Stimulated activated CD4-positive, alpha-beta T cell treated with anti-CD3 and anti-CD28 coated beads, Interleukin-1b, Interleukin-23, amount 100 ng/mL, for 48 hours (primary cell): Measurements from ENCODE around the gene PXDC1.
"Not testable (repeated sequence)": the region's sequence is repeated elsewhere in the genome, so short reads cannot be mapped to it uniquely, and the experiment has no call there.

Experiments
- DNase-seq: peaks from one replicate; pipeline ENCODE4 v3.0.0-alpha.2; 2020

Gene PXDC1

DNA sequence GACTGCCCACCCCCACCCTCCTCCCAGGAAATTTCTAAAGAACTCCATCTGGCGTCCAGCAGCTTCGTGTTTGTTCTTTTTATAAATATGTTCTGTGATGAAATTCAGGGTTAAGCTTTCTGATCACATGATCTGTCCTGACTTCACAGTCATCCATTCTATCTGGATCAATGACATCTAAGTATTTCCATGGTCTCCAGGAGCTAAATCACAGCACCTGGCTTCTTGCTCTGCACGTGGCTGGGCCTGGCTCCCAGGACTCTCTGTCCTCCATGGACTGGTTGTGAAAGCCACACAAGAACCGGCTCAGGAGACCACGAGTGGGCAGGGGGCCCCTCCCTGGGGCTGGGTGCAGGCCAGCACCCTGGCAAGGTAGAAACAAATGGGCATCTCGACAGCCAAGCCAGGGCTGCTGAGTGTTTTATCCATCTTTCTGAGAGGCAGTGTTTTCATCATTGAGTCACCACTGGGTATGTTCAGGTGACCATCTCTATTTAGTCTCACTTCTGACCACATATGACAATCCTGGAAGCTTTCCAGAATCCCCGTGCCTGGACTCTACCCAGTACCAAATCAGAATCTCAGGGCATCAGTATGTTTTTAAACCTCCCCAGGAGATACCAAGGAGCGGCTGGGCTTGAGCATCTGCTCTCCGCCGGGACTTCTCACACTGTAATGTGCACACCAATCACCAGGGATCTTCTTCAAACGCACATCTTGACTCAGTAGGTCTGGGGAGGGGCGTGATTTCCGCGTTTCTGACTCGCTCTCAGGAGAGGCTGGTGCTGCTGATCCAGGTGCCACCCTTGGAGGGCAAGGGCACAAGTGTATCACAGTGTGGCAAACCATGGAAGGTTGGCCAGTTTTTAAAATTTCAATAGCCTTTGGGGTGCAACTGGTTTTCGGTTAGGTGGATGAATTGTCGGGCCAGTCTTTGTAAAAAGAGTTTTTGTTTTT is 31.6 kb upstream of the PXDC1 start:
- no peak for DNase-seq

- no peak for DNase-seq
Measured at GRCh38 chr6:3781504-3781903, 30.0 kb upstream of the PXDC1 start.

DNA sequence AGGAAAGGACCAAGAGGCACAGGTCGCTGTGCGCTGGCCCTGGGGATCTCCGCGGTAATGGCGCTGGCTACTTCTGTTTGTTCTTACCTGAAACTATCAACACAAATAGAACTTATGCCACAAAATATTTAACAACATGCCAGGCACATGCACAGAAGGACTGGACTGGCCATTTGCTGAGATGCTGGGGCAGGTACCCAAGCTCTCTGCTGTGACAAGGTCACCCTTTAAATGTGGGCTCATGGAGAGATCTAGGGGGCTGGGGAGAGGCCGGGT is 28.0 kb upstream of the PXDC1 start:
- no peak for DNase-seq

DNA sequence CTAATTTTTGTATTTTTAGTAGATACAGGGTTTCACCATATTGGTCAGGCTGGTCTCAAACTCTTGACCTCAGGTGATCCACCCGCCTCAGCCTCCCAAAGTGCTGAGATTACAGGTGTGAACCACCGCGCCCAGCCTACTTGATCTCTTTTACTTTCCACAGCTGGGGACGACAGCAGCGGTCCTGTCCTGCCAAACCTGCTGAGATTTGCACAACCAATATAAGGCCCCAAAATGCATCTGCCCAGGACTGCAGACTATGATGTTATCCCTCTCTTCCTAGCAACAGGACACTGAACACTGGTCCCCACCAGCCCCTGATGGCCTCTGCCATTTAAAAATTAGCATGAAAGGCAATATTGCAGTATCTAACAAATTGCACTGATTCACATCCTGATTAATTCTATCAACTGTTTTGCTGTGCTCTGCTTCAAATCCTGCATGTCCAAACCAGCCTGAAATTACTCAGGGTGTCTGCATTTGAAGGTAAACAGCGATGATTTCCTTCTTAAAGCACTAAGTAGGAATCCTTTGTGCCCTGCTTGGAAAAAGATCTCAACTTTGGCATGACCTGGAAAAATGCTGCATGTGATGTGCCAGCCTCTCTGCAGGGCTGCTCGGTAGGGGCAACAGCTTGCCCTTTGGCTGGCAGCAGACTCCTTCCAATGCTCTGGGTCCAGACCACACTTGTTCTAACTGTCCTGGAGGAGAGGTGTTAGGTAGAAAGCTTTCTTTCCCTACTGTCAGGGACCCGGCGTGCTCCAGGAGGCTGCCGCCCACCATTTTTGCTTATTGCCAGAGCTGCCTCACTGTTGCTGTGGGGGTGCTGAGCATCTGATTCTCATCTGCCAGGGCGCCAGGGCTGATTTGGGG is 27.4 kb upstream of the PXDC1 start:
- no peak for DNase-seq

DNA sequence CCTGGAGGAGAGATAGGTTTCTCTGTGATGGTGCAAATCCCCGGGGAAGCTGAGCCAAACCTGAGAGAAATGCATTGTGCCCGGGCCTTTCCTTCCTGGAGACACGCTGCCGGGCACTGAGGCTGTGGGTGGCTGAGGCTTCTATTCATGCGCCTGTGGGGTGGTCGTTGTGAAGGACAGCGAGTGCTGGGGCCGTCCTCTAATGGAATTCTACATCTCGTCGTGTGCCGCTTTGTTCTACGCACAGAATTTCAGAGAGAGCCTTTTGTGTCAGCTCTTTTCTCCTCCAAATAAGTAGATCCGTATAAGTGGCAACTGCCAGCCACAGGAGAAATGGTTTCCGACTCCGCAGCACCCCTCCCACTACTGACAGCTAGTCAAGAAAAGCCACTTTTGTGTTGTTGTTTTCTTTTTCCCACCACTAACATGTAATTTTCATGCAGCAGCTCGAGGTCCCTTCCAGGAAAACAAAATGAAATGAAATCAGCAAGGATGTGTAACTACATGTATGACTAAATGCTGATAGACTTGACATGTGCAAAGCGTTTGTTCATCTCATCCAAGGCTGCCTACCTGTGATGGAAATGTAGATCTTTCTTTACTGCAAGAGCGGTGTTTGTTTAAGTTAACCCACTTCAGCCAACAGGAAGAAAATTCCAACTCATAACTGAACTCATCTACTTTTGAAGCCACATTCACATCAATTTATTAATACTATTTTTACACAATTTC is 26.4 kb upstream of the PXDC1 start:
- no peak for DNase-seq

- no peak for DNase-seq
Measured at GRCh38 chr6:3776881-3777507, 25.5 kb upstream of the PXDC1 start.

GRCh38 chr6:3775847-3776246 is 24.3 kb upstream of the PXDC1 start:
- no peak for DNase-seq

GRCh38 chr6:3775386-3775785 is 23.9 kb upstream of the PXDC1 start:
- DNase-seq = no peak

DNA sequence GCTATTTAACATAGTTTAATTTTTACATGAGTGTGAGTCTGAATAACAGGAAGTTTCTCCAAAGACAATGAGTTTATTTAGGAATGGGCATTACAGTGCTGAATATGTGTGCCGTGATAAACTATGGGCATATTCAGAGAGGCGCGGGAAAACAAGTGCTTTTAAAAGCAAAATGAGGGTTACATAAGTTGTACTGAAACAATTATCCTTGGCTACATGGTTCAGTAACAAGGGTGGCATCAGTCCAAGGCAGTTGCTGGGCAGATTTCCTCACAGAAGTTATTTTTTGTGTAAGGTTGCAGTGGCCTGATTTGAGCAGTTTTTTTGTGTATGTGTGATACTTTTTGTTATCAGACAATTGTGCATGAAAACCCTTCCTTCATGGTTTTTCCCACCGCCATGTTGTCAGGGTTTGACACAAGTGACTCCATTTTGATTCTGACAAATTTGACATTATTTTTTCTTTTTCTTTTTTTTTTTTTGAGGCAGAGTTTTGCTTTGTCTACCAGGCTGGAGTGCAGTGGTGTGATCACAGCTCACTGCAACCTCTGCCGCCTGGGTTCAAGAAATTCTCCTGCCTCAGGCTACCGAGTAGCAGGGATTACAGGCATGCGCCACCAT is 22.3 kb upstream of the PXDC1 start:
- DNase-seq = no peak

DNA sequence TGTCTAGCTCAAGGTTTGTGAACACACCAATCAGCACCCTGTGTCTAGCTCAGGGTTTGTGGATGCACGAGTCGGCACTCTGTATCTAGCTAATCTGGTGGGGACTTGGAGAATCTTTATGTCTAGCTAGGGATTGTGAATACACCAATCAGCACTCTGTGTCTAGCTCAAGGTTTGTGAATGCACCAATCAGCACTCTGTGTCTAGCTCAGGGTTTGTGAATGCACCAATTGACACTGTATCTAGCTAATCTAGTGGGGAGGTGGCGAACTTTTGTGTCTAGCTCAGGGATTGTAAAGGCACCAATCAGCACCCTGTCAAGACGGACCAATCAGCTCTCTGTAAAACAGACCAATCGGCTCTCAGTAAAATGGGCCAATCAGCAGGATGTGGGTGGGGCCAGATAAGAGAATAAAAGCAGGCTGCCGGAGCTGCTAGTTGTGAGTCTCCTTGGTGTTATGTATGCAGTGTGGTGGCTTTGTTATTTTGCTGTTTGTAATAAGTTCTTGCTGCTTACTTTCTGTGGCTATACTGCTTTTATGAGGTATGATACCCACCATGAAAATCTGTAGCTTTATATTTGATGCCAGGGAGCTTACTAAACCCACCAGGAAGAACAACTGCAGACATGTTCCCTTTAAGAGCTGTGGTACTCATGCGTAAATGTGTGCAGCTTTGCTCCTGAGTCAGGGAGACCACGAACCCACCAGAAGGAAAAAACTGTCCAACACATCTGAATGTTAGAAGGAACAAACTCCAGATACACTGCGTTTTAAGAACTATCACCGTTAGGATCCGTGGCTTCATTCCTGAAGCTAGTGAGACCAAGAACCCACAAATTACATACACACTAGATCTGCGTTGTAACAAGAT is 20.9 kb upstream of the PXDC1 start:
- DNase-seq = not testable (repeated sequence)

GRCh38 chr6:3771407-3772011 is 20.0 kb upstream of the PXDC1 start:
- DNase-seq = no peak

- DNase-seq = no peak
Measured at GRCh38 chr6:3770023-3770720, 18.7 kb upstream of the PXDC1 start.

GRCh38 chr6:3769610-3770009 is 18.1 kb upstream of the PXDC1 start:
- no peak for DNase-seq

DNA sequence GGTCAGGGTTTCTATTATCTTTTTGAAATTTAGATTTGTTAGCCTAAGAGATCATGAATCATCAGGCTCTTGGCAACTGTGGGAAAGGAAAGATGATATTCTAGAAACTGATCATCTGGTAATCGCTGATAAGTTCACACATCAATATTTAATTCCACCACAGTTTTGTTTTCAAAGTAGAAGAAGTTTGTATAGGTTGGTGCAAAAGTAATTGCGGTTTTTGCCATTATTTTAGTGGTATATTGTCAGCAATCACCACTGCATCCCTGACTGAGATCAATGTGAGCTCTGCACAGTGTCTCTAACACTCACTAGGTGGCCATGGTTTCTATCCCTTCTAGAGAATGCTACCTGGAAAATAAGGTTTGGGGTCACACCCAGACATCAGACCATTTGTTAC is 17.0 kb upstream of the PXDC1 start:
- DNase-seq = no peak

DNA sequence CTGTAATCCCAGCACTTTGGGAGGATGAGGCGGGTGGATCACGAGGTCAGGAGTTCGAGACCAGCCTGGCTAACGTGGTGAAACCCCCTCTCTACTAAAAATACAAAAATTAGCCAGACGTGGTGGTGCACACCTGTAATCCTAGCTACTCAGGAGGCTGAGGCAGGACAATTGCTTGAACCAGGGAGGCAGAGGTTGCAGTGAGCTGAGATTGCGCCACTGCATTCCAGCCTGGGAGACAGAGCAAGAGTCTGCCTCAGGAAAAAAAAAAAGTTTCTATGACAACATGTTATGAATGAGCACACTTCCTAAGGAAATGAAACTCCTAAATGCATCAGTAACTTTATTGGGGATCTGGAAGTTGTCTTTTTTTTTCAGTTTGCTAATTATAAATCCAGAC is 16.0 kb upstream of the PXDC1 start:
- DNase-seq = not testable (repeated sequence)

DNA sequence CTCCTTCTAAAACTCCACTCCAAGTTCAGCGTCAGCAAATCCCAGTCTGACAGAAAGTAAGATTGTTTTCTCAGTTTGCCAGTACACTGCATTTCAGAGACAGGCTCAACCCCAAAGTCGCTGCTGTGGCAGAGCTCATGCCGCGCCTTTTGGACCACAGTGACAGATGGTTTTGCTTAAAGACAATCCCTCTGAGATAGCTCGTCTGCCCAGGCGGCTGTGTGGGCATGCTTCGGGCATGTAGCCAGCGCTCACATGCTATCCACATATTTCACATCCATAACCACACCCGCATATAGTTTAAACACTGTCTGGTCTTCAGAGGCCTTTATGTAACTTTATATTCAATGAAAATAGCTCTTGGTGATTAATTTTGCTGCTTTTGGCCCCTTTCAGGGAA is 14.7 kb upstream of the PXDC1 start:
- DNase-seq = no peak

DNA sequence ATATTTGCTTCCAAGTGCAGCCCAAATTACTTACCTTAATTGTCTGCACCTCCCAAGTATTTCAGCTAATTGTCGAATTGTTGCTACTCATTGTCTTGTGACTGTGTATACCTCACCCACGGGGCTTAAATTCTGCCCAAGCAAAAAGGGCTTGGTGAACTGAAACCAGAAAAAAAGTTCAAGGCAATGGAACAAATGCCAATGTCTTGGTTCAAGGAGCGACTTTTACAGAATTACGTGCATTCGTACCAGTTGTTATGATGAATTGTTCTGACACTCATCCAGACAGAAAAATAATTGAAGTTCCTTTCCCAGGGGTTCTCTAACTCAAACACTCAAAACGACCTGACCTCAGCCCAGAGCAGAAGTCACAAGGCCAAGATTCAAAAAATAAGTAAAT is 13.9 kb upstream of the PXDC1 start:
- DNase-seq = no peak

DNA sequence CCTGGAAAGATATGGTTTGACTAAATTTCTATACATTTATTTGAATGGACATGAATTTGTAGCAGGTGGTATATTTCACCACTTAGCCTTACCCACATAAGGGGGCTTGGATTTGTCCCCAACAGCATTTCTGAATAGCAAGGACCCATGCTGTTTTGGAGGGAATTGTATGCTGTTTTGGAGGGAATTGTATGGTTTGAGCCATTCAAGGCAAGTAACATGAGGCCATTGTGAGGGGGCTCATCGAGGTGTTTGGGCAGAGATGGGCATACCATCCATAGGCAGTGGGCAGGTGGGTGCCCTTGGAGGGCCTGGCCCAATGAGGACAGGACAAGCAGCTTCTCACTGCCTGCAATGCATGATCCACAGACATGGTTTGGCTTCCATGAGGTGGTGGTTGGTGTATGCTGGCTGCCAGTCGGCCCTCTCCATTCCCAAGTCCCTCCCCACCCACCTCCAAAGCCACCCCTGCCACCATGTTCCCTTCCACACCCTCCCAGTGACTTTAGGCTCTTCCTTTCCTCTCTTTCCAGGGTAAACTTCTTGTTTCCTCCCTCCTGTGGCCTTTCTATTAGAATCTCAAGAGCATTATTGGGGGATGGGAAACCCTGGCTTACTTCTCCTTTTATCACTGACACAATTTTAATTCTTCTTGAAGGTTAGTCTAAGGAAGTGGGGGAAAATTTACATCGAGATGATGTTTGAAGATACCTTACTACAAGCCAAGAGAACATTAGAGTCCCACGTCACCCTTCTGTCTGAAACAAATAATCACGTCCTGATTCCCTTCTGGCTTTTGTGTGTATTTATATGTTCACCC is 13.2 kb upstream of the PXDC1 start:
- DNase-seq = no peak

- no peak for DNase-seq
Measured at GRCh38 chr6:3762852-3763251, 11.3 kb upstream of the PXDC1 start.
